GM12878 (cell line): Measurements from ENCODE around the gene PCDHGC5. TPM values are rescaled to one million over a fixed set of nuclear protein-coding genes. Genes with fewer than 3 reads are reported as not detected.

Source experiments
- ATAC-seq: fragments of 200-7000 bp; cut with Tn5 transposase; 3 replicates; pipeline ENCODE4 v1.9.1; 2020; ENCODE audit warnings: mild to moderate bottlenecking, moderate library complexity
- BruUV-seq: library from RNA; stranded (reverse); fragments of 400-500 nt; replicated peaks from 2 replicates; lab custom pipeline; 2021; lab: Mats Ljungman, UMichigan
- CTCF ChIA-PET: fragments of 300-600 bp; sonication (Branson Sonifier 250); formaldehyde crosslinking; extraction: SDS; loops from one replicate; lab custom pipeline; 2021; ENCODE audit warnings: inconsistent platforms; lab: Yijun Ruan, JAX
- POLR2A ChIA-PET: fragments of 350-600 bp; formaldehyde crosslinking; extraction: SDS; loops from one replicate; lab custom pipeline; 2021; ENCODE audit warnings: inconsistent platforms; lab: Charles Lee
- RAD21 ChIA-PET: fragments of 300-600 bp; sonication (Branson Sonifier 250); formaldehyde crosslinking; loops from one replicate; lab custom pipeline; 2023; ENCODE audit warnings: antibody characterized with exemption; ENCODE audit not compliant: unreplicated experiment; lab: Charles Lee
- SMC1A ChIA-PET: fragments of 300-600 bp; sonication (Branson Sonifier 250); formaldehyde crosslinking; loops from one replicate; lab custom pipeline; 2023; ENCODE audit not compliant: unreplicated experiment, uncharacterized antibody; lab: Charles Lee
- DNase-seq: peaks from one replicate; pipeline ENCODE4 v3.0.0-alpha.2; 2011; ENCODE audit warnings: low read depth, low spot score
- FAIRE-seq: peaks from 3 replicates; lab custom pipeline; 2011; peaks lifted over from hg19 to GRCh38; lab: Jason Lieb, UNC
- H2AFZ ChIP-seq: 2 replicates; pipeline ENCODE4 v1.6.0; 2011; ENCODE audit warnings: low read depth, low read length, control low read depth; ENCODE audit not compliant: control insufficient read depth
- H3K27ac ChIP-seq: 2 replicates; pipeline ENCODE4 v1.5.1; 2011; ENCODE audit warnings: control low read depth; ENCODE audit not compliant: control insufficient read depth, insufficient read depth
- H3K27me3 ChIP-seq, 2 experiments: replicated peaks in 1 of 2; 2 replicates each; pipeline versions ENCODE4 v1.6.0 to v1.6.1; 2011; ENCODE audit warnings: low read length in 1 of 2; ENCODE audit not compliant: control insufficient read depth in 2 of 2, insufficient read depth in 2 of 2
- H3K36me3 ChIP-seq, 2 experiments: 2 replicates each; pipeline ENCODE4 v1.5.1; 2011; ENCODE audit warnings: low read length in 1 of 2; ENCODE audit not compliant: control insufficient read depth in 2 of 2, insufficient read depth in 2 of 2
- H3K4me1 ChIP-seq: 2 replicates; pipeline ENCODE4 v1.6.1; 2011; ENCODE audit warnings: mild to moderate bottlenecking, low read length, moderate library complexity, mixed read lengths; ENCODE audit not compliant: control insufficient read depth, insufficient read depth
- H3K4me2 ChIP-seq: 2 replicates; pipeline ENCODE4 v1.6.0; 2011; ENCODE audit warnings: control low read depth; ENCODE audit not compliant: control insufficient read depth, insufficient read depth
- H3K4me3 ChIP-seq: fragments of 200-600 bp; sonication (generic); 2 replicates; pipeline ENCODE4 v1.5.1; 2016
- H3K79me2 ChIP-seq: 2 replicates; pipeline ENCODE4 v1.6.0; 2011; ENCODE audit warnings: low read length; ENCODE audit not compliant: control insufficient read depth, insufficient read depth
- H3K9ac ChIP-seq: 2 replicates; pipeline ENCODE4 v1.8.0; 2011; ENCODE audit warnings: low read length, control low read depth, mixed read lengths; ENCODE audit not compliant: control insufficient read depth, insufficient read depth
- H3K9me3 ChIP-seq: replicated peaks from 3 replicates; pipeline ENCODE4 v1.5.1; 2011; ENCODE audit warnings: mild to moderate bottlenecking, low read length; ENCODE audit not compliant: control insufficient read depth, insufficient read depth
- H4K20me1 ChIP-seq: 2 replicates; pipeline ENCODE4 v1.6.0; 2011; ENCODE audit not compliant: control insufficient read depth, insufficient read depth
- DPF2 ChIP-seq: fragments of 450-650 bp; IDR thresholded peaks from 2 replicates; pipeline ENCODE4 v1.6.1; 2017; ENCODE audit warnings: mild to moderate bottlenecking
- FOS ChIP-seq: IDR thresholded peaks from 3 replicates; pipeline ENCODE4 v1.6.1; 2011; ENCODE audit warnings: borderline replicate concordance; ENCODE audit not compliant: insufficient read length; ENCODE audit errors: extremely low read depth
- NFYB ChIP-seq: IDR thresholded peaks from 2 replicates; pipeline ENCODE4 v1.6.1; 2011; ENCODE audit warnings: low read depth, mild to moderate bottlenecking, low read length, improper control_type of control experiment, moderate library complexity; ENCODE audit not compliant: insufficient read depth
- RCOR1 ChIP-seq: conservative IDR thresholded peaks from 2 replicates; pipeline ENCODE4 v1.6.1; 2012; ENCODE audit warnings: low read depth, low read length, improper control_type of control experiment
- RFX5 ChIP-seq: IDR thresholded peaks from 2 replicates; pipeline ENCODE4 v1.6.1; 2011; ENCODE audit warnings: low read depth, low read length, improper control_type of control experiment
- SREBF1 ChIP-seq: IDR thresholded peaks from 2 replicates; pipeline ENCODE4 v1.6.1; 2012; ENCODE audit warnings: mild to moderate bottlenecking, low read length
- STAT3 ChIP-seq: IDR thresholded peaks from 2 replicates; pipeline ENCODE4 v1.6.1; 2011; ENCODE audit warnings: low read depth, low read length, improper control_type of control experiment
- TCF12 ChIP-seq: IDR thresholded peaks from 2 replicates; pipeline ENCODE4 v1.6.1; 2011; ENCODE audit warnings: low read depth, mild to moderate bottlenecking, low read length
- ZSCAN29 ChIP-seq: fragments of 450-650 bp; IDR thresholded peaks from 2 replicates; pipeline ENCODE4 v1.6.1; 2017; ENCODE audit warnings: mild to moderate bottlenecking, moderate library complexity
- ZZZ3 ChIP-seq: IDR thresholded peaks from 2 replicates; pipeline ENCODE4 v1.6.1; 2011; ENCODE audit warnings: low read depth; ENCODE audit not compliant: control insufficient read depth, insufficient read length
- WGBS: methylation state at CpG from one replicate; pipeline ENCODE4 v1.1.6; 2016; ENCODE audit warnings: low lambda C conversion rate; ENCODE audit not compliant: insufficient replicate concordance, insufficient coverage; ENCODE audit errors: missing lambda C conversion rate; 5-methylcytosine and 5-hydroxymethylcytosine counted together
- in situ Hi-C: fragments of 300-500 bp; cut with MboI; formaldehyde crosslinking; loops from 9 replicates; pipeline ENCODE4 v1.14.3; 2018; ENCODE audit warnings: mixed read lengths
- intact Hi-C: fragments of 100-400 bp; cut with micrococcal nuclease; formaldehyde crosslinking; loops from one replicate; pipeline ENCODE4 v1.14.2; 2022; ENCODE audit not compliant: unreplicated experiment
- polyA plus RNA-seq, 11 experiments: library from polyadenylated mRNA; depleted of rRNA in 4 of 11; unstranded in 6 of 11; stranded (reverse) in 5 of 11; fragments of >200 nt; fragmentation: Nextera tagmentation in 4 of 11; fragmentation: Illumina TruSeq in 1 of 11; extraction: Ambion mirVana in 4 of 11; extraction: Trizol in 1 of 11; gene quantifications; 1 replicate in 1 of 11; 2 replicates in 10 of 11; pipeline versions ENCODE4 v1.2.1 to v1.2.3, GENCODE V29; 2011 to 2016; ENCODE audit warnings: inconsistent platforms in 2 of 11, missing spikeins in 2 of 11, low read depth in 1 of 11
- total RNA-seq, 4 experiments: library from RNA; depleted of rRNA in 3 of 4; stranded (reverse); fragments of >200 nt in 3 of 4; fragmentation: Illumina TruSeq in 1 of 4; extraction: Trizol in 1 of 4; gene quantifications; 2 replicates each; pipeline versions ENCODE4 v1.2.1 to v1.2.3, GENCODE V29; 2013 to 2021
- TF ChIP-seq, protein P1 (sequence below): fragments of 450-650 bp; formaldehyde crosslinking; IDR thresholded peaks from 2 replicates; pipeline ENCODE4 v1.4.0; 2022; ENCODE audit warnings: mild to moderate bottlenecking, moderate library complexity
- TF ChIP-seq, protein P2 (sequence below): fragments of 450-650 bp; IDR thresholded peaks from 2 replicates; pipeline ENCODE4 v1.6.1; 2014; ENCODE audit warnings: mild to moderate bottlenecking
- TF ChIP-seq, protein P3 (sequence below): fragments of 450-650 bp; conservative IDR thresholded peaks from 2 replicates; pipeline ENCODE4 v1.6.1; 2017; ENCODE audit warnings: mild to moderate bottlenecking, moderate library complexity
- TF ChIP-seq, protein P4 (sequence below): fragments of 450-650 bp; IDR thresholded peaks from 2 replicates; pipeline ENCODE4 v1.6.1; 2017; ENCODE audit warnings: mild to moderate bottlenecking, low read depth, inconsistent platforms; ENCODE audit not compliant: poor library complexity, severe bottlenecking

The PCDHGC5 gene
- total and polyA plus RNA-seq, 10 of the 15 experiments (the other 5 are each of a cell fraction or from before 2014, with no cell fraction given): 0.05 to 0.87 (median 0.18) TPM; not detected in 2

DNA sequence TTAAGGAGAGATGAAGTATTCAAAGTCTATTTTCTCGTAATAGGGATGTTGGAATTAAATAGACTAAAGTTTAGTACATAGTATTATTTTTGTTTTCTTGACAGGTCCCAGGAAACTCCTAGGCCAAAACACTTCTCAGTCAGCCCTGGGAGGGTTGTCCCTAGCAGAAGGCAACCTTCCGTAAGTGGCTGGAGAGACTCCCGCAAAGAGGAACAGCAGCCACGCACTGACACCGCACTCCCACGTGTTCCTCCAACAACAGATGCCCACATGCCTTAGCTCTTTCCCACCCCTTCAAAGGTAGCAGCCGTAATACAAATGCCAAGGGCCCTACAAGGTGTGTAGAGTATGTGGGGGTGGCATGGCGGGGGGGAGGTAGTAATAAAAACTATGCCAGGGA, 28.4 kb downstream of the PCDHGC5 start:
- Histone ChIP-seq H3K4me2 (no peak overlapping the region), H4K20me1 (no peaks in the 10 kb centered on the region), H3K9me3 (no peaks in the 10 kb centered on the region), H3K79me2 (no peaks in the 10 kb centered on the region), H3K9ac (no peak overlapping the region), H3K27ac (no peak overlapping the region), H3K4me1 (peaks cover 31% of the 10 kb centered on the region), H3K27me3 (no peaks in the 10 kb centered on the region), H2AFZ (no peak overlapping the region), H3K4me3 (no peak overlapping the region), H3K36me3 (peaks cover 13 to 41% of the 10 kb centered on the region in 2 experiments)
- FAIRE-seq (no peak), ATAC-seq (no peak), DNase-seq (no peak)
- intact Hi-C loops: no loop called here
- POLR2A ChIA-PET: no interaction called here
- CTCF ChIA-PET: interaction anchor here (1.5 to 6.0 kb wide), 3 partner anchors 9 to 42 kb away, joined by 7 to 194 read pairs (median 42); partner anchors contain the start of gene PCDHGC3
- SMC1A ChIA-PET: interaction anchor here (0.9 to 2.8 kb wide), 4 partner anchors 9 to 104 kb away, joined by 3 to 9 read pairs (median 4); partner anchors contain the start of genes PCDHGA12 and PCDHGC3
- RAD21 ChIA-PET: interaction anchor here (1.6 kb wide), 1 partner anchor 42 kb away, joined by 5 read pairs; the partner anchor contains the start of gene PCDHGC3
- in situ Hi-C loops: no loop called here
- BruUV-seq: no TSS peak
- 87% methylated on average over 8 of the region's 8 CpGs for WGBS
- TF ChIP-seq DPF2: no peak
- TF ChIP-seq, protein P1, sequence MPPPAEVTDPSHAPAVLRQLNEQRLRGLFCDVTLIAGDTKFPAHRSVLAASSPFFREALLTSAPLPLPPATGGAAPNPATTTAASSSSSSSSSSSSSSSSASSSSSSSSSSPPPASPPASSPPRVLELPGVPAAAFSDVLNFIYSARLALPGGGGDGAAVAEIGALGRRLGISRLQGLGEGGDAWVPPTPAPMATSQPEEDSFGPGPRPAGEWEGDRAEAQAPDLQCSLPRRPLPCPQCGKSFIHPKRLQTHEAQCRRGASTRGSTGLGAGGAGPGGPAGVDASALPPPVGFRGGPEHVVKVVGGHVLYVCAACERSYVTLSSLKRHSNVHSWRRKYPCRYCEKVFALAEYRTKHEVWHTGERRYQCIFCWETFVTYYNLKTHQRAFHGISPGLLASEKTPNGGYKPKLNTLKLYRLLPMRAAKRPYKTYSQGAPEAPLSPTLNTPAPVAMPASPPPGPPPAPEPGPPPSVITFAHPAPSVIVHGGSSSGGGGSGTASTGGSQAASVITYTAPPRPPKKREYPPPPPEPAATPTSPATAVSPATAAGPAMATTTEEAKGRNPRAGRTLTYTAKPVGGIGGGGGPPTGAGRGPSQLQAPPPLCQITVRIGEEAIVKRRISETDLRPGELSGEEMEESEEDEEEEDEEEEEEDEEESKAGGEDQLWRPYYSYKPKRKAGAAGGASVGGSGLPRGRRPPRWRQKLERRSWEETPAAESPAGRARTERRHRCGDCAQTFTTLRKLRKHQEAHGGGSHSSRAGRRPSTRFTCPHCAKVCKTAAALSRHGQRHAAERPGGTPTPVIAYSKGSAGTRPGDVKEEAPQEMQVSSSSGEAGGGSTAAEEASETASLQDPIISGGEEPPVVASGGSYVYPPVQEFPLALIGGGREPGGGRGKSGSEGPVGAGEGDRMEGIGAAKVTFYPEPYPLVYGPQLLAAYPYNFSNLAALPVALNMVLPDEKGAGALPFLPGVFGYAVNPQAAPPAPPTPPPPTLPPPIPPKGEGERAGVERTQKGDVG (CRISPR knock-in tag): no peak
- TF ChIP-seq, protein P2, sequence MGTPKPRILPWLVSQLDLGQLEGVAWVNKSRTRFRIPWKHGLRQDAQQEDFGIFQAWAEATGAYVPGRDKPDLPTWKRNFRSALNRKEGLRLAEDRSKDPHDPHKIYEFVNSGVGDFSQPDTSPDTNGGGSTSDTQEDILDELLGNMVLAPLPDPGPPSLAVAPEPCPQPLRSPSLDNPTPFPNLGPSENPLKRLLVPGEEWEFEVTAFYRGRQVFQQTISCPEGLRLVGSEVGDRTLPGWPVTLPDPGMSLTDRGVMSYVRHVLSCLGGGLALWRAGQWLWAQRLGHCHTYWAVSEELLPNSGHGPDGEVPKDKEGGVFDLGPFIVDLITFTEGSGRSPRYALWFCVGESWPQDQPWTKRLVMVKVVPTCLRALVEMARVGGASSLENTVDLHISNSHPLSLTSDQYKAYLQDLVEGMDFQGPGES: no peak
- TF ChIP-seq ZZZ3: no peak
- TF ChIP-seq ZSCAN29: no peak
- TF ChIP-seq NFYB: no peak
- TF ChIP-seq SREBF1: no peak
- no peak for TF ChIP-seq STAT3
- TF ChIP-seq, protein P3, sequence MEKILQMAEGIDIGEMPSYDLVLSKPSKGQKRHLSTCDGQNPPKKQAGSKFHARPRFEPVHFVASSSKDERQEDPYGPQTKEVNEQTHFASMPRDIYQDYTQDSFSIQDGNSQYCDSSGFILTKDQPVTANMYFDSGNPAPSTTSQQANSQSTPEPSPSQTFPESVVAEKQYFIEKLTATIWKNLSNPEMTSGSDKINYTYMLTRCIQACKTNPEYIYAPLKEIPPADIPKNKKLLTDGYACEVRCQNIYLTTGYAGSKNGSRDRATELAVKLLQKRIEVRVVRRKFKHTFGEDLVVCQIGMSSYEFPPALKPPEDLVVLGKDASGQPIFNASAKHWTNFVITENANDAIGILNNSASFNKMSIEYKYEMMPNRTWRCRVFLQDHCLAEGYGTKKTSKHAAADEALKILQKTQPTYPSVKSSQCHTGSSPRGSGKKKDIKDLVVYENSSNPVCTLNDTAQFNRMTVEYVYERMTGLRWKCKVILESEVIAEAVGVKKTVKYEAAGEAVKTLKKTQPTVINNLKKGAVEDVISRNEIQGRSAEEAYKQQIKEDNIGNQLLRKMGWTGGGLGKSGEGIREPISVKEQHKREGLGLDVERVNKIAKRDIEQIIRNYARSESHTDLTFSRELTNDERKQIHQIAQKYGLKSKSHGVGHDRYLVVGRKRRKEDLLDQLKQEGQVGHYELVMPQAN: no peak
- no peak for TF ChIP-seq RCOR1
- TF ChIP-seq RFX5: no peak
- TF ChIP-seq, protein P4, sequence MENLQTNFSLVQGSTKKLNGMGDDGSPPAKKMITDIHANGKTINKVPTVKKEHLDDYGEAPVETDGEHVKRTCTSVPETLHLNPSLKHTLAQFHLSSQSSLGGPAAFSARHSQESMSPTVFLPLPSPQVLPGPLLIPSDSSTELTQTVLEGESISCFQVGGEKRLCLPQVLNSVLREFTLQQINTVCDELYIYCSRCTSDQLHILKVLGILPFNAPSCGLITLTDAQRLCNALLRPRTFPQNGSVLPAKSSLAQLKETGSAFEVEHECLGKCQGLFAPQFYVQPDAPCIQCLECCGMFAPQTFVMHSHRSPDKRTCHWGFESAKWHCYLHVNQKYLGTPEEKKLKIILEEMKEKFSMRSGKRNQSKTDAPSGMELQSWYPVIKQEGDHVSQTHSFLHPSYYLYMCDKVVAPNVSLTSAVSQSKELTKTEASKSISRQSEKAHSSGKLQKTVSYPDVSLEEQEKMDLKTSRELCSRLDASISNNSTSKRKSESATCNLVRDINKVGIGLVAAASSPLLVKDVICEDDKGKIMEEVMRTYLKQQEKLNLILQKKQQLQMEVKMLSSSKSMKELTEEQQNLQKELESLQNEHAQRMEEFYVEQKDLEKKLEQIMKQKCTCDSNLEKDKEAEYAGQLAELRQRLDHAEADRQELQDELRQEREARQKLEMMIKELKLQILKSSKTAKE: no peak
- no peak for TF ChIP-seq TCF12
- no peak for TF ChIP-seq FOS
